Measurements from ENCODE around the gene WWC1. TPM values are rescaled to one million over a fixed set of nuclear protein-coding genes. Genes with fewer than 3 reads are reported as not detected.

The WWC1 gene
- total RNA-seq, 1 experiment from 2014 or later, result not detected

- Histone ChIP-seq H3K4me1 (ENCODE audit: low read length) (no peaks in the 10 kb centered on the region), H3K9me3 (ENCODE audit: low read length) (no peaks in the 10 kb centered on the region), H4K20me1 (ENCODE audit: insufficient read depth, low read depth, low read length) (no peaks in the 10 kb centered on the region), H3K9ac (ENCODE audit: low read length) (no peak overlapping the region), H3K4me3 (ENCODE audit: low read length) (no peak overlapping the region), H2AFZ (ENCODE audit: low read length) (no peak overlapping the region), H3K27ac (ENCODE audit: low read length) (no peak overlapping the region), H3K4me2 (ENCODE audit: low read depth, low read length, poor library complexity, severe bottlenecking) (no peak overlapping the region), H3K9me2 (replicated peaks; ENCODE audit: insufficient read depth, low read length) (no peaks in the 10 kb centered on the region), H3K79me2 (ENCODE audit: low read length) (no peaks in the 10 kb centered on the region), H3K27me3 (ENCODE audit: low read length) (no peaks in the 10 kb centered on the region), H3K36me3 (ENCODE audit: insufficient read depth, low read length) (no peaks in the 10 kb centered on the region)
- no peak for DNase-seq
These were observed 29.3 kb upstream of the WWC1 start for GRCh38 chr5:168262042-168262743.

GRCh38 chr5:168263121-168263520 lies 28.3 kb upstream of the WWC1 start:
- H3K9ac ChIP-seq (ENCODE audit: low read length), result no peak overlapping the region
- no peaks in the 10 kb centered on the region for H3K36me3 ChIP-seq (ENCODE audit: insufficient read depth, low read length)
- no peaks in the 10 kb centered on the region for H4K20me1 ChIP-seq (ENCODE audit: insufficient read depth, low read depth, low read length)
- no peak overlapping the region for H2AFZ ChIP-seq (ENCODE audit: low read length)
- H3K4me2 ChIP-seq (ENCODE audit: low read depth, low read length, poor library complexity, severe bottlenecking), result no peak overlapping the region
- no peaks in the 10 kb centered on the region for H3K9me2 ChIP-seq (replicated peaks; ENCODE audit: insufficient read depth, low read length)
- no peak for DNase-seq
- no peak overlapping the region for H3K27ac ChIP-seq (ENCODE audit: low read length)
- H3K9me3 ChIP-seq (ENCODE audit: low read length), result no peaks in the 10 kb centered on the region
- no peak overlapping the region for H3K4me3 ChIP-seq (ENCODE audit: low read length)
- no peaks in the 10 kb centered on the region for H3K27me3 ChIP-seq (ENCODE audit: low read length)
- H3K4me1 ChIP-seq (ENCODE audit: low read length), result no peaks in the 10 kb centered on the region
- H3K79me2 ChIP-seq (ENCODE audit: low read length), result no peaks in the 10 kb centered on the region

- H3K9ac ChIP-seq (ENCODE audit: low read length), result no peak overlapping the region
- no peak overlapping the region for H2AFZ ChIP-seq (ENCODE audit: low read length)
- peaks cover 3% of the 10 kb centered on the region for H3K4me1 ChIP-seq (ENCODE audit: low read length)
- no peaks in the 10 kb centered on the region for H3K9me2 ChIP-seq (replicated peaks; ENCODE audit: insufficient read depth, low read length)
- H3K36me3 ChIP-seq (ENCODE audit: insufficient read depth, low read length), result no peaks in the 10 kb centered on the region
- no peak for DNase-seq
- H3K9me3 ChIP-seq (ENCODE audit: low read length), result no peaks in the 10 kb centered on the region
- H4K20me1 ChIP-seq (ENCODE audit: insufficient read depth, low read depth, low read length), result no peaks in the 10 kb centered on the region
- no peak overlapping the region for H3K27ac ChIP-seq (ENCODE audit: low read length)
- no peaks in the 10 kb centered on the region for H3K79me2 ChIP-seq (ENCODE audit: low read length)
- no peak overlapping the region for H3K4me2 ChIP-seq (ENCODE audit: low read depth, low read length, poor library complexity, severe bottlenecking)
- H3K27me3 ChIP-seq (ENCODE audit: low read length), result no peaks in the 10 kb centered on the region
- H3K4me3 ChIP-seq (ENCODE audit: low read length), result no peak overlapping the region
These were observed 25.4 kb upstream of the WWC1 start for GRCh38 chr5:168266016-168266415.

- DNase-seq, result peak; percentile 89
- Histone ChIP-seq H3K79me2 (ENCODE audit: low read length) (no peaks in the 10 kb centered on the region), H3K9me2 (replicated peaks; ENCODE audit: insufficient read depth, low read length) (no peaks in the 10 kb centered on the region), H3K4me3 (ENCODE audit: low read length) (no peak overlapping the region), H3K9me3 (ENCODE audit: low read length) (no peaks in the 10 kb centered on the region), H3K27me3 (ENCODE audit: low read length) (no peaks in the 10 kb centered on the region), H3K27ac (ENCODE audit: low read length) (no peak overlapping the region), H4K20me1 (ENCODE audit: insufficient read depth, low read depth, low read length) (no peaks in the 10 kb centered on the region), H3K4me2 (ENCODE audit: low read depth, low read length, poor library complexity, severe bottlenecking) (peak overlapping the region; percentile 31), H3K36me3 (ENCODE audit: insufficient read depth, low read length) (no peaks in the 10 kb centered on the region), H3K4me1 (ENCODE audit: low read length) (peaks cover 3% of the 10 kb centered on the region), H3K9ac (ENCODE audit: low read length) (no peak overlapping the region), H2AFZ (ENCODE audit: low read length) (no peak overlapping the region)
These were observed 22.2 kb upstream of the WWC1 start for GRCh38 chr5:168268949-168269936.

GRCh38 chr5:168269937-168270330 lies 21.5 kb upstream of the WWC1 start:
- Histone ChIP-seq H3K9me3 (ENCODE audit: low read length) (no peaks in the 10 kb centered on the region), H3K4me2 (ENCODE audit: low read depth, low read length, poor library complexity, severe bottlenecking) (no peak overlapping the region), H3K79me2 (ENCODE audit: low read length) (no peaks in the 10 kb centered on the region), H3K36me3 (ENCODE audit: insufficient read depth, low read length) (no peaks in the 10 kb centered on the region), H3K9ac (ENCODE audit: low read length) (no peak overlapping the region), H3K9me2 (replicated peaks; ENCODE audit: insufficient read depth, low read length) (no peaks in the 10 kb centered on the region), H3K27ac (ENCODE audit: low read length) (no peak overlapping the region), H3K27me3 (ENCODE audit: low read length) (no peaks in the 10 kb centered on the region), H3K4me1 (ENCODE audit: low read length) (peaks cover 3% of the 10 kb centered on the region), H3K4me3 (ENCODE audit: low read length) (no peak overlapping the region), H4K20me1 (ENCODE audit: insufficient read depth, low read depth, low read length) (no peaks in the 10 kb centered on the region), H2AFZ (ENCODE audit: low read length) (no peak overlapping the region)
- DNase-seq, result no peak

- Histone ChIP-seq H2AFZ (ENCODE audit: low read length) (no peak overlapping the region), H3K4me3 (ENCODE audit: low read length) (no peak overlapping the region), H3K36me3 (ENCODE audit: insufficient read depth, low read length) (no peaks in the 10 kb centered on the region), H3K4me2 (ENCODE audit: low read depth, low read length, poor library complexity, severe bottlenecking) (no peak overlapping the region), H3K9ac (ENCODE audit: low read length) (no peak overlapping the region), H4K20me1 (ENCODE audit: insufficient read depth, low read depth, low read length) (no peaks in the 10 kb centered on the region), H3K4me1 (ENCODE audit: low read length) (peaks cover 3% of the 10 kb centered on the region), H3K9me3 (ENCODE audit: low read length) (no peaks in the 10 kb centered on the region), H3K27me3 (ENCODE audit: low read length) (no peaks in the 10 kb centered on the region), H3K79me2 (ENCODE audit: low read length) (no peaks in the 10 kb centered on the region), H3K27ac (ENCODE audit: low read length) (no peak overlapping the region), H3K9me2 (replicated peaks; ENCODE audit: insufficient read depth, low read length) (no peaks in the 10 kb centered on the region)
- DNase-seq, result no peak
These were observed 21.0 kb upstream of the WWC1 start for GRCh38 chr5:168270476-168270875.

GRCh38 chr5:168273056-168273980 lies 18.1 kb upstream of the WWC1 start:
- Histone ChIP-seq H3K9me2 (replicated peaks; ENCODE audit: insufficient read depth, low read length) (no peaks in the 10 kb centered on the region), H3K4me2 (ENCODE audit: low read depth, low read length, poor library complexity, severe bottlenecking) (no peak overlapping the region), H2AFZ (ENCODE audit: low read length) (no peak overlapping the region), H3K79me2 (ENCODE audit: low read length) (no peaks in the 10 kb centered on the region), H3K4me1 (ENCODE audit: low read length) (peaks cover 3% of the 10 kb centered on the region), H3K4me3 (ENCODE audit: low read length) (no peak overlapping the region), H3K27me3 (ENCODE audit: low read length) (no peaks in the 10 kb centered on the region), H3K9ac (ENCODE audit: low read length) (no peak overlapping the region), H3K27ac (ENCODE audit: low read length) (no peak overlapping the region), H3K36me3 (ENCODE audit: insufficient read depth, low read length) (no peaks in the 10 kb centered on the region), H4K20me1 (ENCODE audit: insufficient read depth, low read depth, low read length) (no peaks in the 10 kb centered on the region), H3K9me3 (ENCODE audit: low read length) (no peaks in the 10 kb centered on the region)
- DNase-seq, result no peak
